ENCODE data around the gene MS4A13.
"Not testable (repeated sequence)": the region's sequence is repeated elsewhere in the genome, so short reads cannot be mapped to it uniquely, and the experiment has no call there.

MS4A13 gene, protein sequence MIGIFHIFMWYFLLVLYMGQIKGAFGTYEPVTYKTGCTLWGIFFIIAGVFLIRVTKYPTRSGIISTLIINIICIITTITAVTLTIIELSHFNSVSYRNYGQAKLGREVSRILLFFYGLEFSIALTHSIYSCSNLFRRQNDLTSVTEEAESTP

DNA sequence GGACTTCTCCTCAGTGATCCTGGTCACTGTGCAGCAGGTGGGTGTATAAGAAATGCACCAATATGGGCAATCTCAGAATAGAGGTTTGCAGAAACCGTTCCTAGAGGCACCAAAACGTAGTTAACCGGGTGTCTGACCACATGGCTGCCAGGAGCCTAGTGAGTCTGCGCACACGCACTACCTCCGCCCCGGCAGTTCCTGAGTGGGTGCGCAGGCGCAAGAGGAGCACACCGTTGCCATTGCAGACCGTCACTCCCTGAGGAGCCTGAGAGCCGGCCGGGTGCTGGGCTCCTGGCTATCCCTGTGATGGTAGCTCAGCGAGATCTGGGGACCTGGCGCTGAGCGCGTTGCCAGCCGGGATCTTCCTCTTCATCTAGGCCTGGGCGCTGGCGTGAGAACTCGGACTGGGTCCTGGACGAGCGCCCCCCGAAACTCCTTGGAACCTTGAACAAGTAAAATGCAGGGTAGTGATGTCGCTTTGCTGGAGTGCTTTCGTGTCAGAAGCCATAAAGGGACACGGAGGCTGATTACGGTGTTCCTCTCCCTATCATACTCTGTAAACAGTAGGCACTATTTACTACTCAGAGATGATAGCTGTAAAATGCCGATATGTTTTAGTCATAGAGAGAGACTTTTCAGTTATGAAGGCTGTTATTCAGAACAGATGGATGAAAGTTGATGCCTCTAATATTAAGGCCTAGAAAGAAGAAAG lies at the start of gene MS4A13:
TSS of gene MS4A13 (plus strand) at position 249 of the 712 bp plus-strand sequence. CDS start 2,692 bp downstream, outside the sequence.
- DNase-seq (ENCODE audit: low read depth): no peak

GRCh38 chr11:60468829-60469228 lies 46.4 kb upstream of the MS4A13 start:
- no peak for DNase-seq (ENCODE audit: low read depth)

DNA sequence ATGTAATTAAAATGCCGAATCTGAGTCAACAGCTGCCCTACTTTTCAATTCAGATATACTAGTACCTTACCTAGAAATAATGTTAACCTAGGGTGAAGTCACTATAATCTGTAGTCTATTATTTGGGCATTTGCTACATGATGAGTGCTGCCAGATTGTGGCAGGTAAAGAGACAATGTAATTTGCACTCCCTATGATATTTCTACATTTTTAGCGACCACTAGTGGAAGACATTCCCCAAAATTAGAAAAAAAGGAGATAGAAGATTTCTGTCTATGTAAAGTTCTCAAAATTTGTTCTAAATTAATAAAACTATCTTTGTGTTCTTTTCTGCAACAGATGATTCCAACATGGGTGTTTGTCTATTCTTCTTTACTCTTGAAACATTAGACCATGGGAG lies 45.5 kb upstream of the MS4A13 start:
- DNase-seq (ENCODE audit: low read depth): no peak

DNA sequence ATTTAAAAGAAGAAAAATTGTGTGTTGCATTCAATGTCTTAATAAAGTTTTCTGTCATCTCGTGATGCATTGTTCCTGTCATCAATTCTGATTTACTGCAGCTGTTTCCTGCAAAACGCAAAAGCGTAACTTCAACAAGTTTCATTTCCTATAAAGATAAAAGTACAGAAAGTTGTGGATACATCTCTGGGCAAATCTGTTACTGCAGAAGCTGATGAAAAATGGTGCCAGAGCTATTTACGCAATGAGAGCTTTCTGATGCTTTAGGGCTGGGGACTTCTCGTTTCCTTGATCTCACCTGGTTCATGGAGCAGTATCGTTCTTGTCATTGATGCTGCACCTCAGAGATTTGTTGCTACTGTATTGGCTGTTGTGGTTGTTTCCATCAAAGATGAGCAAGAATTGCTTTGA lies 38.2 kb upstream of the MS4A13 start:
- no peak for DNase-seq (ENCODE audit: low read depth)

GRCh38 chr11:60482361-60482760 lies 32.8 kb upstream of the MS4A13 start:
- no peak for DNase-seq (ENCODE audit: low read depth)

- no peak for DNase-seq (ENCODE audit: low read depth)
Observed at GRCh38 chr11:60485987-60486386, 29.2 kb upstream of the MS4A13 start.

GRCh38 chr11:60492488-60493009 lies 22.6 kb upstream of the MS4A13 start, which contains the start of gene MS4A12:
Gene MS4A12 (plus strand): TSS chr11:60492778. CDS start chr11:60497319, 4,541 bp downstream.
- DNase-seq (ENCODE audit: low read depth): no peak

- DNase-seq (ENCODE audit: low read depth): no peak
Observed at GRCh38 chr11:60493454-60493853, 21.7 kb upstream of the MS4A13 start.

GRCh38 chr11:60498399-60498798 lies 16.8 kb upstream of the MS4A13 start:
- no peak for DNase-seq (ENCODE audit: low read depth)

- no peak for DNase-seq (ENCODE audit: low read depth)
Observed at GRCh38 chr11:60498853-60499252, 16.3 kb upstream of the MS4A13 start.

DNA sequence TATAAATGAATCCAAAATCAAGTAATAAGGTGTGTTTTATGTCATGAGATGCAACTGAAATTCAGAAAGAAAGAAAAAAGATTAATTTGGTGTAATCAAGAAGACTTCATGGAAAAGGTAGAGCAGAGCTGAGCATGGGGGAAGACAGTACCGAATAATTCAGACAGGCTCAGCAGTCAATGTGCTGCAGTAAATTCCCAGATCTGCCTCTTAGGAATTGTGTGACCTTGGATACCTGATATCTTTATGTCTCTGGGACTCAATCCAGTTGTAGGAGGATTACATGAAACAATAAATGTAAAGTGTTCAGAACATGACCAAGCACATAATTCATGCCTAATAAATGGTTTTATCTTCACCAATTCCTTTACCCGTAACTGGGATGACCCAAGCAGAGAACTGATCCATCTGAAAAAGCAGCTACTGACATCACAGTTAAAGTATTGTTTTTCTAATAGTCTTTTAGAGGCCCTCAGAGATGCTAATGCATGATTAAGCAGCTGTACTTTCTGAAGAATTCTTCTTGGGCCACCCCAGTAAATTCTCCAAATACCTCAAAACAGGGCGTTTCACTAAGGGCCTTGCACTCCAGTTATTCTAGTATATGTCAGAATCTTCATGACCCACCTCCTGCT lies 14.8 kb upstream of the MS4A13 start:
- no peak for DNase-seq (ENCODE audit: low read depth)

DNA sequence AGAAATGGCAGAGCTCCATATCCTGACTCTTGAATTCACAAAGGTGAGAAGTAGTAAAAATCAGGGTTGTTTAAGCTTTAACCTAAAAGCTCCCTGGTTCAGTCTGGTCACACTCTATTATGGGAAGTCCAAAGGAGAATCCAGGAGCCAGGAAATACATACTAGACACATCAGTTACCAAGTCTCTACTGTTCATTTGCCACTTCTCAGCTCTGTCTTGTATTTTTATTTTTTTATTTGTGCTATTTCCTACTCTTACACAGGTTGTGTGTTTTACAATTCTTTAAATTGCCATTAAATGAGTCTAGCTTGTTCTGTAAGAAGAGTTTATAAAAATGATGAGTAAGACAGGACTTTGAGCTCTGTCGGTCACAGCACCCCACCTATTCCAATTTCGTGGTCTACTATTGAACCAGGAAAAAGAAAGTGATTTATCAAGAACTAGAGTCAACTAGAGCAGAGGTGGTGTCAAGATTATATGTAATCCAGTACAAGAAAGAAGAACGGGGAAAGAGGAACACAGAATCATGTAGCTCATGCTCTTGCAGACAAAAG lies 12.9 kb upstream of the MS4A13 start:
- no peak for DNase-seq (ENCODE audit: low read depth)

DNA sequence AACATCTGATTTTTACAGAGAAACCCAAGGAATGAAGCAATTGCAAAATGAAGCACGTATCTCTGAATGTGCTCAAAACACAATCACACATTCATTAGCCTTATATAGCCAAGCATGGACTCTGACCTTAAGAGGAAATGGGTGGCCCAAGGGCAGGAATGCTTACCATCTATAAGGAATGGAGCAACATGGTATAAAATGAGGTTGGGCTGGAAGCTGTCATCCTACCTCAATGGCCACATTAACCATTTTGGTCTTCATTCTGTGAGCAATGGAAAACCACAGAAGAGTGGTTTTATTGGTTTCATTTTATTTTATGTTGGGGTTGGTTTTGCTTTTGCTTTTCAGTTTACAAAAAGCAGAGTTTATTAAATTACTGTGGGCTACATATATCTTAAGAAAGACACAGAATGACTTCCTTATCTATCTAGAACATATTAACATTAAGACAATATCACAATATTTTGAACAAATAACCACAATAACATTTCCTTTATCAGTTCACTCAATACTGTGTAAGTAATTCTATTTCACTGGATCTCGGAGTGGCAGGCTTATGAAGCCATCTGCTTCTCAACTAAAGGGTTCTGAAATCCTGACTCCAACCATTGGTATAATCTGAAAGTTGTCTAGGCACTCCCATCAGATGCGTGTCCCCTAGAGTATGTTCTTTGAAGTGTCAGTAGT lies 10.8 kb upstream of the MS4A13 start:
- DNase-seq (ENCODE audit: low read depth): no peak

GRCh38 chr11:60509609-60510008 lies 5.6 kb upstream of the MS4A13 start:
- DNase-seq (ENCODE audit: low read depth): not testable (repeated sequence)

DNA sequence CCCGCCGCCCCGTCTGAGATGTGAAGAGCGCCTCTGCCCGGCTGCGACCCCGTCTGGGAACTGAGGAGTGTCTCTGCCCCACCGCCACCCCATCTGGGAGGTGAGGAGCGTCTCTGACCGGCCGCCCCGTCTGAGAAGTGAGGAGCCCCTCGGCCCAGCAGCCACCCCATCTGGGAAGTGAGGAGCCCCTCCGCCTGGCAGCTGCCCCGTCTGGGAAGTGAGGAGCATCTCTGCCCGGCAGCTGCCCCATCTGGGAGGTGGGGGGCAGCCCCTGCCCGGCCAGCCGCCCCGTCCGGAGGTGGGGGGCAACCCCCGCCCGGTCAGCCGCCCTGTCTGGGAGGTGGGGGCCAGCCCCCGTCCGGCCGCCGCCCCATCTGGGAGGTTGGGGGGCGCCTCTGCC lies 5.0 kb upstream of the MS4A13 start:
- DNase-seq (ENCODE audit: low read depth): not testable (repeated sequence)

DNA sequence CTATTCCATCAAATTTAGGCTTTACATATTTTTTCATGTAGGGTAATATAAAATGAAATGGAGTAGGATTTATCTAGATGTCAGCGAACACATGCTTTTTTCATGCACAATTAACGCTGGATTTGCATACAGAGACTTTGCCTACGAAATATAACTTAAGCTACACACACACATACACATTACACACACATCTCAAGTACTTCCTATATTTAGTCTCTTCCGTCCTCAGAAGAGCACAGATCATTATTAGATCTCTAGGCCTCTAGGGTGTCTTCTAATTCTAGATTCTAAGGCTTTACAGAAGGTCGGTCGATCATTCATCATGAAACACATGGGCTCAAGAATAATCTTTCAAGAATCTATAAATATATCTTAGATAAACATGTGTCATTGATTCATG lies 3.8 kb upstream of the MS4A13 start:
- no peak for DNase-seq (ENCODE audit: low read depth)

DNA sequence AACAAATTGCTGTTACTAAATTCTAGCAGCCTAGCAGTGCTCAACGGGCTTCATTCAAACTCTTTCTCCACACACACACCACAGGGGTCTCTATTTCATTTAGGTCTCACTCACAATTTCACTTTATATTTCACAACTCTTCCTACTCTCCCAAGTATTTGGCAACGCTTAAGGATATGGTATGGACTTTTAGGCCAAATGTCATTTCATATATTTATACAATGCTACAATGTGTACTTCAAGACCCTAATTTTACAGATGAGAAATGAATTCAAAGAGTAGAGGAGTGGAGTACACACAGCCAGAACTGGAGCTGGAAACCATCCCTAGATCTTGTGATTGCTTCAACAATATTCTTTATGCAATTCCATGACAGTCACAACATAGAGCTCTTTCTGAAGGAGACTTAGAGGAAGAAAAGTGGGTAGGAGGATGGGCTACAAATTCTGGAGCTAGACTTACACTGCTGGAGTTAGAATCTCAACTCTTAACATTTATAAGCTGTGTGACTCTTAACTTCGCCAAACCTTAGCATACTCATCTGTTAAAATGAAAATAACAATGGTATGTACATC lies 2.5 kb upstream of the MS4A13 start:
- DNase-seq (ENCODE audit: low read depth): no peak

GRCh38 chr11:60513496-60514460 lies 1.4 kb upstream of the MS4A13 start:
- DNase-seq (ENCODE audit: low read depth): no peak

DNA sequence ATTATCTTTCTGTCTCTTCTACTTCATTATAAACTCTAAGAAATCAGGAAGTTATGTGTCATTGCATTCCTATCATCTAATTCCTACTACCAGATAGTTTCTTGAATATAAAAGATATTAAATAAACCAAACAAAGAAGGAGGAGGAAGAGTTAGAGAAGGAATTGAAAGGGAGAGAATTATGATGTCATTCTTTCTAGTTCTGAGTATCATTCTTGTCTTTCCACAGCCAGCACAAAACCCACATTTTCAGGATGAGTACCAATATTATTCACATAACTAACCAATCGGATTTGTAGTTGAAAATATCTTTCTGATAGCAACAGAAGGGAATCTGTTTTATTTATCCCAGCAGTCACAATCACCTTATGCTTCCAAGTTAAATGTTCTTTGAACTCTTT lies 13.3 kb downstream of the MS4A13 start:
- DNase-seq (ENCODE audit: low read depth): no peak

DNA sequence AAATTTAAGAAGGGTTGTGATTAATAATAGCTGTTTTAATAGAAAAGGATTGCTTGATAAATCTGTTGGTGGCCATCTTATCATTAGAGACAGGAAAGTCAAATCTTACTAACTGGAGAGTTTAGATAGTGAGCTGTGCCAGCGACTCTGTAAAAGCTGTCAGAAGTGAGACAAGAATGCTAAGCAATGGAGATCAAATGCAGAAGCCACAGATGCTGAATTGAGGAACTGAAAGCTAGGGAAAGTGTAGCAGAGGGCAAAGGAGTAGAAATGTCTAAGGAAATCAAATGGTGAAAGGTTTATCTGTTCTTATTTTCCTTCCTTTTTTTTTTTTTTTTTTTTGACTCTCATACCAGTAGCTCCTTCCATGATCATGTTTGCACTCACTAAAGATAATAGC lies 13.7 kb downstream of the MS4A13 start:
- DNase-seq (ENCODE audit: low read depth): no peak

All from fibroblast of gingiva (primary cell).